Osteoblast (primary cell): ENCODE results near the gene TIMP4. TPM values are rescaled to one million over a fixed set of nuclear protein-coding genes. Genes with fewer than 3 reads are reported as not detected.

ENCODE experiments used
- DNase-seq: peaks from one replicate; pipeline ENCODE4 v3.0.0; 2011; ENCODE audit warnings: low spot score, mixed read lengths; ENCODE audit not compliant: insufficient read length; ENCODE audit errors: missing footprints
- H2AFZ ChIP-seq: 2 replicates; pipeline ENCODE4 v1.6.0; 2011; ENCODE audit warnings: mild to moderate bottlenecking, low read length
- H3K27ac ChIP-seq: 2 replicates; pipeline ENCODE4 v1.5.1; 2011; ENCODE audit warnings: mild to moderate bottlenecking, low read depth, low read length, moderate library complexity
- H3K27me3 ChIP-seq: 2 replicates; pipeline ENCODE4 v1.6.0; 2012; ENCODE audit warnings: mild to moderate bottlenecking, control low read depth, inconsistent platforms, low read length, moderate library complexity; ENCODE audit not compliant: insufficient read depth
- H3K36me3 ChIP-seq: 2 replicates; pipeline ENCODE4 v1.5.1; 2011; ENCODE audit warnings: mild to moderate bottlenecking, low read length, control low read depth, moderate library complexity; ENCODE audit not compliant: insufficient read depth
- H3K4me1 ChIP-seq: 2 replicates; pipeline ENCODE4 v1.5.1; 2011; ENCODE audit warnings: mild to moderate bottlenecking, low read length, control low read depth, moderate library complexity; ENCODE audit not compliant: insufficient read depth
- H3K4me2 ChIP-seq: 2 replicates; pipeline ENCODE4 v1.6.0; 2011; ENCODE audit warnings: mild to moderate bottlenecking, low read length; ENCODE audit not compliant: insufficient read depth
- H3K4me3 ChIP-seq: fragments of 200-600 bp; sonication (generic); 3 replicates; pipeline ENCODE4 v1.5.1; 2012; ENCODE audit warnings: mild to moderate bottlenecking, low read length, inconsistent platforms; ENCODE audit not compliant: insufficient read depth
- H3K79me2 ChIP-seq: 2 replicates; pipeline ENCODE4 v1.6.0; 2012; ENCODE audit warnings: mild to moderate bottlenecking, low read length, control low read depth, inconsistent platforms; ENCODE audit not compliant: insufficient read depth
- H3K9me3 ChIP-seq: 2 replicates; pipeline ENCODE4 v1.5.1; 2011; ENCODE audit warnings: low read depth, low read length, control low read depth
- H4K20me1 ChIP-seq: 2 replicates; pipeline ENCODE4 v1.6.0; 2012; ENCODE audit warnings: mild to moderate bottlenecking, low read length, control low read depth; ENCODE audit not compliant: insufficient read depth
- total RNA-seq: library from RNA; depleted of rRNA; stranded (reverse); fragments of >200 nt; gene quantifications from 2 replicates; pipeline ENCODE4 v1.2.3, GENCODE V29; 2012
- TF ChIP-seq, protein P1 (sequence below): IDR thresholded peaks from 2 replicates; pipeline ENCODE4 v1.5.1; 2011; ENCODE audit warnings: mild to moderate bottlenecking, low read depth, low read length, moderate library complexity; ENCODE audit errors: extremely low read depth

The TIMP4 gene
- total RNA-seq, 1 donor, result 3.3 TPM

DNA sequence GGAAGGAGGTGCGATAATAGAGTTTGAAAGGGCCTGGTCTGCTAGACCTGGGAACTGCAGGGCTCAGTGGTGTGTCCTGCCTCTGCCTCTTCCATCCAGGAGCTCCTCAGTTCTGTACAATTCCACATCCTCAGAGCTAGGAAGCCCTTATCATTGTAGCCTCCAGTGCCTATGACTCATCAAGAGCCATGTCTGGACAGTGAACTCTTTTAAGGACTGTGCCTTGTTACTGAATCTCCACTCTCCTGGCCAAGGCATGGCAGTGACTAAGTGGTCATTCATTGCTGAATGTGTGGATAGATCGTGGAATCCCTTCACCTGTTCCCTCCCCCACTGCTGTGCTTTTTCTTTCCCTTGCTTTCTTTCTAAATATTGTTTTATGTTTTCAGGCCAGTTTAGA, 2.9 kb downstream of the TIMP4 start:
- Histone ChIP-seq H3K9me3 (no peaks in the 10 kb centered on the region), H2AFZ (no peak overlapping the region), H3K4me2 (no peak overlapping the region), H3K27me3 (peaks cover 7% of the 10 kb centered on the region), H3K79me2 (no peaks in the 10 kb centered on the region), H3K4me3 (no peak overlapping the region), H3K36me3 (no peaks in the 10 kb centered on the region), H4K20me1 (no peaks in the 10 kb centered on the region), H3K27ac (no peak overlapping the region), H3K4me1 (peaks cover 16% of the 10 kb centered on the region)
- DNase-seq, result peak; percentile 89
- TF ChIP-seq, protein P1, sequence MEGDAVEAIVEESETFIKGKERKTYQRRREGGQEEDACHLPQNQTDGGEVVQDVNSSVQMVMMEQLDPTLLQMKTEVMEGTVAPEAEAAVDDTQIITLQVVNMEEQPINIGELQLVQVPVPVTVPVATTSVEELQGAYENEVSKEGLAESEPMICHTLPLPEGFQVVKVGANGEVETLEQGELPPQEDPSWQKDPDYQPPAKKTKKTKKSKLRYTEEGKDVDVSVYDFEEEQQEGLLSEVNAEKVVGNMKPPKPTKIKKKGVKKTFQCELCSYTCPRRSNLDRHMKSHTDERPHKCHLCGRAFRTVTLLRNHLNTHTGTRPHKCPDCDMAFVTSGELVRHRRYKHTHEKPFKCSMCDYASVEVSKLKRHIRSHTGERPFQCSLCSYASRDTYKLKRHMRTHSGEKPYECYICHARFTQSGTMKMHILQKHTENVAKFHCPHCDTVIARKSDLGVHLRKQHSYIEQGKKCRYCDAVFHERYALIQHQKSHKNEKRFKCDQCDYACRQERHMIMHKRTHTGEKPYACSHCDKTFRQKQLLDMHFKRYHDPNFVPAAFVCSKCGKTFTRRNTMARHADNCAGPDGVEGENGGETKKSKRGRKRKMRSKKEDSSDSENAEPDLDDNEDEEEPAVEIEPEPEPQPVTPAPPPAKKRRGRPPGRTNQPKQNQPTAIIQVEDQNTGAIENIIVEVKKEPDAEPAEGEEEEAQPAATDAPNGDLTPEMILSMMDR, result no peak

- H3K36me3 ChIP-seq, result no peaks in the 10 kb centered on the region
- peaks cover 7% of the 10 kb centered on the region for H3K27me3 ChIP-seq
- no peaks in the 10 kb centered on the region for H4K20me1 ChIP-seq
- no peaks in the 10 kb centered on the region for H3K79me2 ChIP-seq
- TF ChIP-seq, protein P1, result no peak
- H3K9me3 ChIP-seq, result no peaks in the 10 kb centered on the region
- H2AFZ ChIP-seq, result no peak overlapping the region
- H3K27ac ChIP-seq, result no peak overlapping the region
- no peak overlapping the region for H3K4me2 ChIP-seq
- DNase-seq, result no peak
- H3K4me3 ChIP-seq, result no peak overlapping the region
- peaks cover 16% of the 10 kb centered on the region for H3K4me1 ChIP-seq
Observed at GRCh38 chr3:12155264-12155663, 3.4 kb downstream of the TIMP4 start.

DNA sequence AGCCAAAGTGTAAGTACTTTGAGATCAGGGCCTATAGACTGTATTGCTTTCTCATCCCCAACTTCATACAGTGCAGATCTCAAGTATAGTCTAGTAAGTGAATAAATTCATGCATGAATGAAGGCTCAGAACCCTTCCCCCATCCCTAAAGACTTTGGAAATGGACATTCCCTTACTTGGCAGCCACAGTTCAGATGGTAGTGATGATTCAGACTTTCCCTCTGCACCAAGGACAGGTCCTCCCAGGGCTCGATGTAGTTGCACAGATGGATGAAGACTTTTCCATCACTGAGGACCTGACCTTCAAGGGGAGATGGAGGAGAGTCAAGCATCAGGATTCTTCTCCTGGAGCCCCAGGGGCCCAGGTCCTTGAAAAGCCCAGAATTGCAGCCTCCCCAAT, 4.6 kb downstream of the TIMP4 start:
- peaks cover 7% of the 10 kb centered on the region for H3K27me3 ChIP-seq
- H3K79me2 ChIP-seq, result no peaks in the 10 kb centered on the region
- H4K20me1 ChIP-seq, result no peaks in the 10 kb centered on the region
- H3K9me3 ChIP-seq, result no peaks in the 10 kb centered on the region
- no peaks in the 10 kb centered on the region for H3K36me3 ChIP-seq
- H2AFZ ChIP-seq, result no peak overlapping the region
- no peak overlapping the region for H3K4me3 ChIP-seq
- TF ChIP-seq, protein P1, result no peak
- no peak overlapping the region for H3K27ac ChIP-seq
- no peak for DNase-seq
- no peak overlapping the region for H3K4me2 ChIP-seq
- peaks cover 16% of the 10 kb centered on the region for H3K4me1 ChIP-seq

GRCh38 chr3:12150112-12150511, 8.6 kb downstream of the TIMP4 start:
- TF ChIP-seq, protein P1, result no peak
- H3K79me2 ChIP-seq, result no peaks in the 10 kb centered on the region
- no peaks in the 10 kb centered on the region for H3K4me1 ChIP-seq
- no peak overlapping the region for H3K4me2 ChIP-seq
- H2AFZ ChIP-seq, result no peak overlapping the region
- H3K9me3 ChIP-seq, result no peaks in the 10 kb centered on the region
- DNase-seq, result no peak
- H3K27me3 ChIP-seq, result peaks cover 7% of the 10 kb centered on the region
- H4K20me1 ChIP-seq, result no peaks in the 10 kb centered on the region
- no peak overlapping the region for H3K4me3 ChIP-seq
- no peaks in the 10 kb centered on the region for H3K36me3 ChIP-seq
- no peak overlapping the region for H3K27ac ChIP-seq
